GM12801 (cell line): ENCODE measurements around the gene BRAT1.

Experiments used
- CTCF ChIP-seq: IDR thresholded peaks from one replicate; pipeline ENCODE4 v1.5.1; 2011; ENCODE audit warnings: control low read depth; ENCODE audit not compliant: insufficient read length; ENCODE audit errors: extremely low read depth

BRAT1 gene

GRCh38 chr7:2520131-2520760, 35.1 kb downstream of the BRAT1 start:
- TF ChIP-seq CTCF = no peak

GRCh38 chr7:2519119-2519930, 36.0 kb downstream of the BRAT1 start, which contains the start of gene LFNG:
LFNG (plus strand) TSS chr7:2519774; CDS start chr7:2519862, 88 bp downstream.
- TF ChIP-seq CTCF = no peak

- no peak for TF ChIP-seq CTCF
Observed at GRCh38 chr7:2518737-2519118, 36.6 kb downstream of the BRAT1 start.

- TF ChIP-seq CTCF = no peak
Observed at GRCh38 chr7:2517678-2518507, 37.4 kb downstream of the BRAT1 start.

- no peak for TF ChIP-seq CTCF
Observed at GRCh38 chr7:2517026-2517425, 38.3 kb downstream of the BRAT1 start.

- no peak for TF ChIP-seq CTCF
Observed at GRCh38 chr7:2516194-2516555, 39.1 kb downstream of the BRAT1 start.
